Right lobe of liver (tissue), 4 donors: ENCODE measurements around the gene EDNRB.

Experiments
- CTCF ChIP-seq, 4 donors: fragments of 200-600 bp in 3 of 4; fragments of 450-650 bp in 1 of 4; IDR thresholded peaks; one replicate each; pipeline versions ENCODE4 v1.5.1 to v1.8.0; 2016 to 2022; ENCODE audit warnings: antibody characterized with exemption in 4 of 4, mild to moderate bottlenecking in 2 of 4
- POLR2A ChIP-seq: fragments of 450-650 bp; IDR thresholded peaks from one replicate; pipeline ENCODE4 v1.6.1; 2017; ENCODE audit warnings: antibody characterized with exemption, mild to moderate bottlenecking
- donor health status: DM: no; HTN: no; CAD: no.
- donor health status: DM: no; HTN: no; CAD: no.
- donor health status: DM: no; HTN: yes; CAD: no.

- TF ChIP-seq POLR2A (no peak), CTCF (IDR thresholded peaks at IDR 0.05) (no peak)
Observed at GRCh38 chr13:77860507-77860981, 58.1 kb downstream of the EDNRB start.
